Measurements from ENCODE around the gene DOCK6.

DOCK6 gene

DNA sequence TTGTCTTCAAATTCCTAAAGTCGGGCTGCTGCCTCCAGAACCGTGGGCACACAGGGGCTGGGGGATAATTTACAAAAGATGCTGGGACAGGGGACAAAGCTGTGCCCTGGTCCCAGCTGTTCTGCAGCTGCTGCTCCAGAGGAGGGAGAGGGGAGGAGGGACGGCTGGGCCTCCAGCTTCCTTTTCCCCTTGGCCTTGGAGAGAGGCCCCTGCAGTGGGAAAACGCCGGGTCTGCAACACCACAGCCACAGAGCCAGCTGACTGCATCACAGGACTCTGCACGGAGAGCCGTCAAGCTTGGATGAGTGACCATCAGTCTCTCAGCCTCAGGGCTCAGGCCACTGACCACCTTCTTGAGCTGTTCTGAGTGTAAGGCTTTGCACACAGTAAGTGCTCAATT is 6.1 kb downstream of the DOCK6 start:
- no peak overlapping the region for H3K4me3 ChIP-seq (ENCODE audit: low read length)
- TF ChIP-seq, protein P1, sequence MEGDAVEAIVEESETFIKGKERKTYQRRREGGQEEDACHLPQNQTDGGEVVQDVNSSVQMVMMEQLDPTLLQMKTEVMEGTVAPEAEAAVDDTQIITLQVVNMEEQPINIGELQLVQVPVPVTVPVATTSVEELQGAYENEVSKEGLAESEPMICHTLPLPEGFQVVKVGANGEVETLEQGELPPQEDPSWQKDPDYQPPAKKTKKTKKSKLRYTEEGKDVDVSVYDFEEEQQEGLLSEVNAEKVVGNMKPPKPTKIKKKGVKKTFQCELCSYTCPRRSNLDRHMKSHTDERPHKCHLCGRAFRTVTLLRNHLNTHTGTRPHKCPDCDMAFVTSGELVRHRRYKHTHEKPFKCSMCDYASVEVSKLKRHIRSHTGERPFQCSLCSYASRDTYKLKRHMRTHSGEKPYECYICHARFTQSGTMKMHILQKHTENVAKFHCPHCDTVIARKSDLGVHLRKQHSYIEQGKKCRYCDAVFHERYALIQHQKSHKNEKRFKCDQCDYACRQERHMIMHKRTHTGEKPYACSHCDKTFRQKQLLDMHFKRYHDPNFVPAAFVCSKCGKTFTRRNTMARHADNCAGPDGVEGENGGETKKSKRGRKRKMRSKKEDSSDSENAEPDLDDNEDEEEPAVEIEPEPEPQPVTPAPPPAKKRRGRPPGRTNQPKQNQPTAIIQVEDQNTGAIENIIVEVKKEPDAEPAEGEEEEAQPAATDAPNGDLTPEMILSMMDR (conservative IDR thresholded peaks at IDR 0.05; ENCODE audit: low read length) = no peak
- DNase-seq (ENCODE audit: low read depth) = peak; percentile 20

DNA sequence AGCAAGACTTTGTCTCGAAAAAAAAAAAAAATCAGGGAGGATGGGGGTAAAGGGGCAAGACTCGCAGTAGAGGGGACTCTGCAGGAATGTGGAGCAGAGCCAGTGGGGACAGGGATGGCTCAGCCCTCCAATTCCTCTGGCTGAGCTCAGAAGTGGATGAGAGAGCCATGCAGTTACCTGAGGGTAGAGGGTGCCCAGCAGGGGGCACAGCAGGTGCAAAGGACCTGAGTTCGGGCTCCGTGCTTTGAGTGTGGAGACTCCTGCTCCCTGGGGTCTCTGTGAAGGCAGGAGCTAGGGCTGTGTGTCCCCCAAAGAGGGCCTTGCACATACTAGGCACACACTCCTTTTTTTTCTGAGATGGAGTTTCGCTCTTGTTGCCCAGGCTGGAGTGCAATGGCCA is 7.7 kb downstream of the DOCK6 start:
- TF ChIP-seq, protein P1 (conservative IDR thresholded peaks at IDR 0.05; ENCODE audit: low read length) = no peak

GRCh38 chr19:11252665-11253355 is 9.5 kb downstream of the DOCK6 start:
- H3K4me3 ChIP-seq (ENCODE audit: low read length) = no peak overlapping the region
- no peak for DNase-seq (ENCODE audit: low read depth)
- TF ChIP-seq, protein P1 (conservative IDR thresholded peaks at IDR 0.05; ENCODE audit: low read length) = no peak

More for the DNA sequence above, 7.7 kb downstream of the DOCK6 start:
- DNase-seq (ENCODE audit: low read depth) = no peak
- no peak overlapping the region for H3K4me3 ChIP-seq (ENCODE audit: low read length)

DNA sequence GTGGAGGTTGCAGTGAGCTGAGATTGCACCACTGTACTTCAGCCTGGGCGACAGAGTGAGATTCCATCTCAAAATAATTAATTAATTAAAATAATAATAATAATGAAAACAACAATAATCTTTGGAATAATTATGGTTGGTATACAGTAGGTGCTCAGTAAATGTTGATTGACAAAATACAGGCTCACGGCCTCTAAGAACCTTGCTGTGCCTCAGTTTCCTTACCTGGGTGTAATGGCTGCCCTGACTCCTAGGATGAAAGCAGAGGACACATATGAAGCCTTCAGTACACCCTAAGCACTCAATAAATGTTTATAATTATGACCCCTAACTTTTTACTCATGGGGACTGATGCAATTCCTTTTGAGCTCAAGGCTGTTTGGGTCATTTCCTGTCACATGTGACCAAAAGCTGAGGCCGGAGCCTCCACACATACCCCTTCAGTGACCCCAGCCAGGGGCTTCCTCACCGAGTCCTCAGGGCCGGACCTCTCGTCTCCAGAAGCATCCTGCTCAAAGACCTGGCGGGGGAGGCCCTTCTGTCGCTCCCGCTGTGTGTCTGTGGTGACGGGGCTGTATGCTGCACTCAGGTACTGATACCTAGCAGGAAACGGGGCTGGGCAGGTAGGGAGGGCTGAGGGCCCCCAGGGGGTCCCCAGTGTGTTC is 10.5 kb downstream of the DOCK6 start:
- no peak overlapping the region for H3K4me3 ChIP-seq (ENCODE audit: low read length)
- DNase-seq (ENCODE audit: low read depth) = no peak
- TF ChIP-seq, protein P1 (conservative IDR thresholded peaks at IDR 0.05; ENCODE audit: low read length) = no peak

GRCh38 chr19:11251217-11251616 is 11.1 kb downstream of the DOCK6 start:
- DNase-seq (ENCODE audit: low read depth) = no peak
- no peak overlapping the region for H3K4me3 ChIP-seq (ENCODE audit: low read length)
- TF ChIP-seq, protein P1 (conservative IDR thresholded peaks at IDR 0.05; ENCODE audit: low read length) = no peak

- TF ChIP-seq, protein P1 (conservative IDR thresholded peaks at IDR 0.05; ENCODE audit: low read length) = no peak
- DNase-seq (ENCODE audit: low read depth) = no peak
- no peak overlapping the region for H3K4me3 ChIP-seq (ENCODE audit: low read length)
Observed at GRCh38 chr19:11248852-11249251, 13.5 kb downstream of the DOCK6 start.

DNA sequence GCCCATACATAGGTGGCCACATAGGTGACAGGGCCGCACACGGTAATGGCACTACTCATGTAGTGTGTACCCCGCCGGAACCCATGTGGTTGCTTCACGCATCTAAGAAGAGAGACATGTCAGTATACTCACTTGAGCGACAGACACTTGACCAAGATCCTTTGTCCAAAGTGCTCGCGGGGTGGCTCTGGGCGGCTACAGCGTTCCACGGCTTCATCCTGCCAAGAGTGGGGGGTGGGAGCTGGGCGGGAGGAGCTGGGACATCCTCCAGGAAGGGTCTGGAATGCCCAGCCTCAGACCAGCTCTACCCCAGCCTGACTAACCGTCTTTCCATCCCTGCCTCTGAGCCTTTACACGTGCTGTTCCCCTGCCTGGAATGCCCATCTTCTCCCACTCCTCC is 14.4 kb downstream of the DOCK6 start:
- TF ChIP-seq, protein P1 (conservative IDR thresholded peaks at IDR 0.05; ENCODE audit: low read length) = no peak
- no peak overlapping the region for H3K4me3 ChIP-seq (ENCODE audit: low read length)
- DNase-seq (ENCODE audit: low read depth) = no peak
